ENCODE data around the gene SERINC5. TPM values are rescaled to one million over a fixed set of nuclear protein-coding genes. Genes with fewer than 3 reads are reported as not detected.

The SERINC5 gene
- polyA plus RNA-seq, 1 of the 3 experiments (the other 2 are of a cell fraction): 4.5 TPM

DNA sequence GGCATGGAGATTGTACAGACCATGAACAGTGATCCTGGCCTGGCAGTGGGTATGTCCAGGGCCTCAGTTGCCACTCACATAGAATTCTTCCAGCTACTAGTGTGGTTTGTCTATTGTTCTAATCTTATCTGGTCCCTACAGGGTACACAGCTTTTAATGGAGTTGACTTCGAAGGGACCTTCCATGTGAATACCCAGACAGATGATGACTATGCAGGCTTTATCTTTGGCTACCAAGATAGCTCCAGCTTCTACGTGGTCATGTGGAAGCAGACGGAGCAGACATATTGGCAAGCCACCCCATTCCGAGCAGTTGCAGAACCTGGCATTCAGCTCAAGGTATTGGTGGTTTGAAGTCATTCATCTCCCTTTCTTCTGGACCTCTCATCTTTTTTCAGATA is 176.9 kb downstream of the SERINC5 start:
- H3K9me3 ChIP-seq: no peaks in the 10 kb centered on the region
- H3K4me1 ChIP-seq (ENCODE audit: control insufficient read depth in 1 of 2, insufficient read depth in 2 of 2, low read depth in 1 of 2, low read length in 1 of 2): peaks cover 0 to 10% of the 10 kb centered on the region in 2 experiments; a peak in 1 of 4 replicates
- no peak overlapping the region for H3K4me2 ChIP-seq
- ChIA-PET CTCF (interaction anchor here (0.6 to 1.6 kb wide), 4 partner anchors 13 to 1057 kb away, joined by 3 to 4 read pairs (median 3); no protein-coding TSS in a partner anchor), POLR2A (interaction anchor here (0.6 kb wide), 1 partner anchor 1318 kb away, joined by 3 read pairs; no protein-coding TSS in a partner anchor)
- no peaks in the 10 kb centered on the region for H3K79me2 ChIP-seq (ENCODE audit: insufficient read depth)
- no peak overlapping the region for H2AFZ ChIP-seq (ENCODE audit: low read depth)
- DNase-seq: no peak
- H3F3A ChIP-seq (replicated peaks; ENCODE audit: insufficient read depth): no peaks in the 10 kb centered on the region
- H4K20me1 ChIP-seq (ENCODE audit: insufficient read depth): no peaks in the 10 kb centered on the region
- H3K4me3 ChIP-seq (ENCODE audit: low read depth in 2 of 2, low read length in 1 of 2): no peak overlapping the region
- H3K9me2 ChIP-seq: no peaks in the 10 kb centered on the region
- no peaks in the 10 kb centered on the region for H3K27me3 ChIP-seq (ENCODE audit: insufficient read depth)
- no peak for TF ChIP-seq GATA2 (CRISPR knock-in tag; IDR thresholded peaks at IDR 0.05)
- WGBS (ENCODE audit: low lambda C conversion rate): 89% methylated on average over 4 of the region's 4 CpGs
- no peak overlapping the region for H3K9ac ChIP-seq
- no peak overlapping the region for H3K27ac ChIP-seq (ENCODE audit: low read depth in 2 of 2, low read length in 1 of 2)
- no peaks in the 10 kb centered on the region for H3K36me3 ChIP-seq (replicated peaks in 1 of 2; ENCODE audit: control insufficient read depth in 1 of 2, insufficient read depth in 2 of 2, low read length in 1 of 2)

DNA sequence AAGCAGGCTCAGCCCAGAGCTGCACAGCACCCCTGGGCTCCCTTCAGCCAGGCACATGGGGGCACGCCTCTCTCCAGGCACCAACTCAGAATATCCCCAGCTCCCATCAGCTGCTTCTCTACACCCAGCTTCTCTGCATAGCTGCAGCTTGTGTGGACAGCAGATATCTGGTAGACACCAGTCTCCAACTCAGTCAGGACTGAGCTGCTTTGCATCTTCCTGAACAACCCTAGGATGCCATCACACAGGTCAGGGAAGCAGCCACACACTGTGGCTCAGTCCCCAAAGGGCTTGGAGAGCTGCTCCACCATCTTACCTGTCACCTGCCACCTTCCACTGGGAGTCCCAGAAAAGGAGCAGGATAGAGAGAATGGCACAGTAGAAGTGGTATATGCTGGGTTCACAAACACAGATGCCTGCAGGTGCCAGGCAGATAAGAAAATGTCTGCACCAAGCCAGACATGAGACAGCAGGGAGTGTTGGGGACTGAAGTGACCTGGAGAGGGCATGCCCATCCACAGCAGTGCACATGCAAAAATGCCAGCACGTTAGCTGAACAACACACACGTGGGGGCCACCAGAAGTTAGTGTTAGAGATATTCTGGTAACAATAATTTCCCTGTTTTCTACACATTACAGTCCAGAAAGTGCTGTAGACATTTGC is 178.7 kb downstream of the SERINC5 start:
- no peak overlapping the region for H3K27ac ChIP-seq (ENCODE audit: low read depth in 2 of 2, low read length in 1 of 2)
- H3K9me3 ChIP-seq: no peaks in the 10 kb centered on the region
- no peaks in the 10 kb centered on the region for H3K79me2 ChIP-seq (ENCODE audit: insufficient read depth)
- 61% methylated on average over 3 of the region's 3 CpGs for WGBS (ENCODE audit: low lambda C conversion rate)
- no peaks in the 10 kb centered on the region for H4K20me1 ChIP-seq (ENCODE audit: insufficient read depth)
- no peaks in the 10 kb centered on the region for H3F3A ChIP-seq (replicated peaks; ENCODE audit: insufficient read depth)
- peaks cover 0 to 10% of the 10 kb centered on the region in 2 experiments; a peak in 1 of 4 replicates for H3K4me1 ChIP-seq (ENCODE audit: control insufficient read depth in 1 of 2, insufficient read depth in 2 of 2, low read depth in 1 of 2, low read length in 1 of 2)
- H3K27me3 ChIP-seq (ENCODE audit: insufficient read depth): no peaks in the 10 kb centered on the region
- H3K9ac ChIP-seq: no peak overlapping the region
- no peak overlapping the region for H3K4me3 ChIP-seq (ENCODE audit: low read depth in 2 of 2, low read length in 1 of 2)
- no peaks in the 10 kb centered on the region for H3K9me2 ChIP-seq
- no peak overlapping the region for H3K4me2 ChIP-seq
- no peak overlapping the region for H2AFZ ChIP-seq (ENCODE audit: low read depth)
- no peaks in the 10 kb centered on the region for H3K36me3 ChIP-seq (replicated peaks in 1 of 2; ENCODE audit: control insufficient read depth in 1 of 2, insufficient read depth in 2 of 2, low read length in 1 of 2)
- ChIA-PET CTCF (no interaction called here), POLR2A (no interaction called here)
- TF ChIP-seq EZH2phosphoT487 (IDR thresholded peaks at IDR 0.05; ENCODE audit: borderline replicate concordance, low read depth) (no peak), RAD21 (IDR thresholded peaks at IDR 0.05; ENCODE audit: low read length) (no peak), MXI1 (IDR thresholded peaks at IDR 0.05; ENCODE audit: low read depth, low read length) (no peak), TEAD4 (IDR thresholded peaks at IDR 0.05; ENCODE audit: borderline replicate concordance, insufficient read depth) (no peak), TCF12 (IDR thresholded peaks at IDR 0.05) (no peak), TAF1 (IDR thresholded peaks at IDR 0.05; ENCODE audit: borderline replicate concordance, low read depth, low read length) (no peak), EP300 (IDR thresholded peaks at IDR 0.05; ENCODE audit: borderline replicate concordance in 1 of 2, low read depth in 1 of 2, low read length in 1 of 2) (no peak), MEF2A (IDR thresholded peaks at IDR 0.05; ENCODE audit: borderline replicate concordance, low read depth) (no peak), MAX (IDR thresholded peaks at IDR 0.05; ENCODE audit: low read depth) (no peak), FOXM1 (IDR thresholded peaks at IDR 0.05; ENCODE audit: low read depth) (no peak), GABPA (IDR thresholded peaks at IDR 0.05; ENCODE audit: low read depth) (no peak), CHD2 (IDR thresholded peaks at IDR 0.05; ENCODE audit: low read length, partially characterized antibody) (no peak), POLR2AphosphoS5 (IDR thresholded peaks at IDR 0.05; ENCODE audit: low read depth, low read length) (no peak), NRF1 (IDR thresholded peaks at IDR 0.05; ENCODE audit: low read depth, low read length) (no peak)
- TF ChIP-seq, protein P1, sequence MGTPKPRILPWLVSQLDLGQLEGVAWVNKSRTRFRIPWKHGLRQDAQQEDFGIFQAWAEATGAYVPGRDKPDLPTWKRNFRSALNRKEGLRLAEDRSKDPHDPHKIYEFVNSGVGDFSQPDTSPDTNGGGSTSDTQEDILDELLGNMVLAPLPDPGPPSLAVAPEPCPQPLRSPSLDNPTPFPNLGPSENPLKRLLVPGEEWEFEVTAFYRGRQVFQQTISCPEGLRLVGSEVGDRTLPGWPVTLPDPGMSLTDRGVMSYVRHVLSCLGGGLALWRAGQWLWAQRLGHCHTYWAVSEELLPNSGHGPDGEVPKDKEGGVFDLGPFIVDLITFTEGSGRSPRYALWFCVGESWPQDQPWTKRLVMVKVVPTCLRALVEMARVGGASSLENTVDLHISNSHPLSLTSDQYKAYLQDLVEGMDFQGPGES (IDR thresholded peaks at IDR 0.05; ENCODE audit: low read depth, low read length): no peak
- TF ChIP-seq, protein P2, sequence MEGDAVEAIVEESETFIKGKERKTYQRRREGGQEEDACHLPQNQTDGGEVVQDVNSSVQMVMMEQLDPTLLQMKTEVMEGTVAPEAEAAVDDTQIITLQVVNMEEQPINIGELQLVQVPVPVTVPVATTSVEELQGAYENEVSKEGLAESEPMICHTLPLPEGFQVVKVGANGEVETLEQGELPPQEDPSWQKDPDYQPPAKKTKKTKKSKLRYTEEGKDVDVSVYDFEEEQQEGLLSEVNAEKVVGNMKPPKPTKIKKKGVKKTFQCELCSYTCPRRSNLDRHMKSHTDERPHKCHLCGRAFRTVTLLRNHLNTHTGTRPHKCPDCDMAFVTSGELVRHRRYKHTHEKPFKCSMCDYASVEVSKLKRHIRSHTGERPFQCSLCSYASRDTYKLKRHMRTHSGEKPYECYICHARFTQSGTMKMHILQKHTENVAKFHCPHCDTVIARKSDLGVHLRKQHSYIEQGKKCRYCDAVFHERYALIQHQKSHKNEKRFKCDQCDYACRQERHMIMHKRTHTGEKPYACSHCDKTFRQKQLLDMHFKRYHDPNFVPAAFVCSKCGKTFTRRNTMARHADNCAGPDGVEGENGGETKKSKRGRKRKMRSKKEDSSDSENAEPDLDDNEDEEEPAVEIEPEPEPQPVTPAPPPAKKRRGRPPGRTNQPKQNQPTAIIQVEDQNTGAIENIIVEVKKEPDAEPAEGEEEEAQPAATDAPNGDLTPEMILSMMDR (IDR thresholded peaks at IDR 0.05): no peak
- DNase-seq: no peak
